Hematopoietic multipotent progenitor cell treated with erythropoietin and hydrocortisone succinate and interleukin-3 and kit ligand, for 17 days (in vitro differentiated cells): ENCODE results near the gene PIR.

Experiments
- DNase-seq: peaks from one replicate; pipeline ENCODE4 v3.0.0-alpha.2; 2015; ENCODE audit warnings: low spot score

Gene PIR

GRCh38 chrX:15418041-15418706 lies 75.0 kb downstream of the PIR start:
- DNase-seq, result no peak

DNA sequence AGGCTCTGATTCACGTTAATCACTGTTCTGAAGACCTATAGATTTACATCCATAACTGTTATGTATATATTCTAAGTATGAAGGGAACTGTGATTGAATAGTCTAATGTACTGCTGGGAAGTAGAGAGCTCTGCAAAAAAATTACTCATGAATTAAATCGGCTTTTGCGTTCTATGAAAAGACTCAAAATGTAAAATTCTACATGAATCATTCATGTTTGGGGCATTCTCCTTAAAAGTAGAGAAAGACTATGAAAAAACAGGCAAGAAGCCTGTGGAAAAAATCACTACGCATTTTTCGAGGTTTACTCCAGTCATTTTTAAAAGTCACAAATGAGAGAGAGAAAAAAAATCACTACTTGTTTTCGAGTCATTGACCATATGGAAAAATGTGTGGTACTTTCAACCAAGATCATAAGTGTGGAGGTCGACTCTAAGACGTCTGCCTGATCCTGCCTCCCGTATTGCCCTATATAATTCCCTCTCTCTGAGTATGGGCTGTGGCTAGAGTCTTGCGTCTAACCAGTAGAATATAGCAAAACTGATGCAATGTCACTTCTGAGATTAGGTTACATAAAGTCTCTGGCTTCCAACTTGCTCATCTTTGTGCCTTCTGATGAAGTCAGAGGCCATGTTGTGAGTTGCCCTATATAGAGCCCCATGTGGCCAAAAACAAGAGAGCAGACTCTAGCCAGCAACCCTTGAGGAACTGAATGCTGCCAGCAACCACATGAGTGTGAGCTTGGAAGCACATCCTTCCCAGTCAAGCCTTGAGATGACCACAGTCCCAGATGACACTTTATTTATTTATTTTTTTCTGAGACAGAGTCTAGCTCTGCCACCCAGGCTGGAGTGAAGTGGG lies 76.8 kb downstream of the PIR start:
- no peak for DNase-seq

- no peak for DNase-seq
Observed at GRCh38 chrX:15413101-15413500, 80.0 kb downstream of the PIR start.

DNA sequence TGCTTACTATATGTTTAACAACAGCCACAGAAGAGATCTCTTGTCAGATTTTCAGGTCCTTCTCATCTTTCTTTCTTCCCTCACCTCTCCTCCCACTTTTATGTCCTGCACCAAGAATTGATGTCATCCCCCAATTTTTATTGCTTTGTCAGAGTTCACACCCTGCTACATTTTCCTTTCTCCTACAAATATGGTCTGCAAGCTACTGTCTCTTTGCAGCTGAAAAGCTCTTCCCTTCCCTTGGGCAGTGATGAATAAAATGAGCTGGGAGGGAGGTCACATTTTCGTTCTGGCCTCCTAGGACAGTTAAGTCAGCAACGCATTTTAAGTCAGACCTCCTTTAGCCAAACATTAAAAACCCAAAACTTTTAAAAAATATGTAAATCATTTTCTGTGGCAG lies 82.2 kb downstream of the PIR start:
- no peak for DNase-seq

DNA sequence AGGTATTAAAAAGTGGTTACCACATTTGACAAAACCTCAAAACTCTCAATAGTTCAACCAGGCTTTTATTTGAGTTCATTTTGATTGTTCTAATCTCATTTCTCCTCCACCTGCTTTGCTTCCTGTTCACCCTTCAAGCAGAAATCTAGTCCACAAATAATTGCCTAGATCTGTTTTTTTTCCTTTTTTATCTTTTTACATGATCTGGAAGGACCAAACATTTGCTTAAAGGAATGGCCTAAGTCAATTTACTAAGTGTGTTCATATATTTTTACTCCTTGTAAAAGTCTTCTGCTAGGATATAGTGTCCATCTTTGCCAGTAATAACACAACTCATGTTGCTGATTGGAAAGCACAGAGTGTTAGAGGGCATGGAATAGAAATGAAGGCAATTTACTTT lies 82.7 kb downstream of the PIR start:
- no peak for DNase-seq

- peak; percentile 10 for DNase-seq
Observed at GRCh38 chrX:15405846-15406245, 87.3 kb downstream of the PIR start.

DNA sequence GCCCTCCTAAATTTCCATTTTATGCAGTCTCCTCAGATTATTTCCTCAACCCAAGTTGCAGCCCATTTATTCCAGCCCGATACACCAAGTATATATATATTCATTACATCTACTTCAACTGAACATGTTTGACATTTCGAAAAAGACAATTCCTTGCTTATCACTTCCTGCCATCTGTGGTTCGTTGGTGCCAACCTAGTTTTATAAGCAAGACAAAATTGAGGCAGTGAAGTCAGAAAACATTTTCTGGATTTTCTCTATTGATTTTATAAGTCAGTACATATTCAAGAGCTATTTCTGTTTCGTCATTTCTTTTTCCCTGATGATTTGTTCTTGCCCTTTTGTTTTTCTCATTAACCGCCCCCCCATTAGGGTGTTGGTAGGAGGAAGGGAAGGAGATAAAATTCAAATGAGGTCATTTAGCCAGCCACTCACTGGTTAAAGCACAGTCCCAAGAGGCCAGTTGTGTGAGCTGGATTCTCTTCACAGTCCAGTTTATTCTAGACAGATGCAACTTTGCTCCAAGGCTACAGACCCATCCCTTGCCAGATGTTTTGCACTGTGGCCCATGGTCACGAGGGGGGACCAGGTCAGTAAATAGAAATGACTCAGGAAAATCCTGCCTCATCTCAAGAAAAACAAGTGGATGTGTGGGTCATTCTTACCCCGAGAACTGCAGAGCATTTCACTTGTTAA lies 88.6 kb downstream of the PIR start:
- peak; percentile 69 for DNase-seq

- DNase-seq, result no peak
Observed at GRCh38 chrX:15401378-15401777, 91.8 kb downstream of the PIR start.

DNA sequence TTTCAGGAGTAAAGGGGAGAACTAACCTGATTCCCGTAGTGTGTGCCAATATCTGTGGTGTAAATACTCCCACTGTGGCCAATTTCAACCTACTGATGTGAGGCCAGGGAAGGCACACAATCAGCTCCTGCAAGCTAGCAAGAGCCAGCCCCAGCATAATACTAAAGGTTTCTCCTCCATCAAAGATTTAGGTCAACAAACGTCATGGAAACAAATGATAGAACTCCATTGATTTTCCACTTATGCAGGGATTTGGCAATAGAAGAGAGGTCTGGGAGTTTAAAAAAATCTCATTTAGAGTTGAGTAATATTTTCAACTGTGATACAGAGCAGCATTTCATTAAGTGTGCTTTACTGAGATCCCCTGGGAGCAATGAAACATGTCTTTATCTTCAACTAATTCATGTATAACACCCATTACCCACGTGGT lies 93.2 kb downstream of the PIR start:
- no peak for DNase-seq

- DNase-seq, result no peak
Observed at GRCh38 chrX:15398874-15399273, 94.3 kb downstream of the PIR start.

- no peak for DNase-seq
Observed at GRCh38 chrX:15395789-15396188, 97.3 kb downstream of the PIR start.

- no peak for DNase-seq
Observed at GRCh38 chrX:15391850-15392249, 101.3 kb downstream of the PIR start.

- DNase-seq, result no peak
Observed at GRCh38 chrX:15384304-15384703, 108.8 kb downstream of the PIR start, which contains the start of gene VEGFD. VEGFD (minus strand) TSS chrX:15384413; CDS start chrX:15383946, 467 bp downstream.

DNA sequence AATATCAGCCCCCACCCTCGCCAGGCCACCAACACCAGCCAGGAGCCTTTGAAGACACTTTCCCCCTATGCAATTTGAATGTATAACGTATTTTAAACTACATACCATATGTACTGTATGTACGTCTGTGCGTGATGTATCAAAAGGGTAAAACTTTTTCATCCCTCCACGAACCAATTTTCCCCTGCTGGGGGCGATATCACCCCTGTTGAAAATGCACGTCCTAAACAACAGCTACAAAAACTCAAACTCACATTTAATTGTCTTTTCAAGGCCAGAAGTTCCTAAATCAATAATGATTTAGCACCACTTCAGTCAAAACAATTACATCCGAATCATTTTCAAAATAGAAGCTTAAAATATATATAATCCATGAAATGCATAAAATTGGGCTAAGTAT lies 110.3 kb downstream of the PIR start:
- DNase-seq, result peak; percentile 9

GRCh38 chrX:15376956-15377355 lies 116.2 kb downstream of the PIR start:
- DNase-seq, result no peak

DNA sequence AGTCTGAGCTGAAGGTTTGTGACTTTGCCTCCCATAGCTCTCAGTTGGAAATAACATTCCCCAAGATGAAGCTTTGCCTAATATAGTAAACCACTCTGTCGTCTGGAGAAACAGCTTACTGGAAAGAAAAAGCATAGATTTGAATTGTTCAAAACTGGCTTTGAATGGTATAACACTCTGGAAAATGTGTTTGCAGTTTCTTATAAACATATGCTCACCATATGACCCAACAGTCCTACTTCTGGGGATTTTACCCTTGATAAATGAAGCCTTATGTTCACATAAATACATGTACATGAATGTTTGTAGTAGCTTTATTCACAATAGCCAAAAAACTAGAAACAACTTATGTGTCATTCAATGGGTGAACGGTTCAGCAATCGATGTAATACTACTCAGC lies 119.2 kb downstream of the PIR start:
- no peak for DNase-seq

GRCh38 chrX:15366506-15367352 lies 126.4 kb downstream of the PIR start:
- DNase-seq, result no peak

GRCh38 chrX:15359701-15360100 lies 133.4 kb downstream of the PIR start:
- no peak for DNase-seq

- no peak for DNase-seq
Observed at GRCh38 chrX:15358533-15358932, 134.6 kb downstream of the PIR start.

DNA sequence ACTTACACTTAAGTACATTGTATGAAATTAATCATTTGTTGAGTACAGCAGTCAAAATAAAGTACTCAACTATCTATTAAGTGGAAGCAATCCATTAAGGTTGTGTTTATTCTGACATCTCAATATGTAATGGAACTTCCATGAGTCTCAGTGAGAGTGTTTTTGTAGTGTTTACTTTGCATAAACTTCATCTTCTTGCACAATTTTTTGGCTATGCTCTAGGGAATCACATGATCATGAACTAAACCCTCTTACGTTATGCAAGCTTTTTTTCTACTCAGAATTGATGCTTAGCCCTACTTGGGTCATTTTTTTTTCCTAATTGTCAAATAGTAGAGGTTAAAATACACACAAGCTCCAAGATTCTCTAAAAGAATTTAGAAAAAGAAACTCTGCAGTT lies 136.7 kb downstream of the PIR start:
- DNase-seq, result no peak

GRCh38 chrX:15350329-15350996 lies 142.7 kb downstream of the PIR start:
- no peak for DNase-seq
